NCI-H748 treated with DMSO at 0.1 percent for 48 hours (cell line): Measurements from ENCODE around the gene CATSPERZ.

Source experiments
- DNase-seq: peaks from one replicate; lab custom pipeline; 2025; lab: John Stamatoyannopoulos, UW

CATSPERZ gene, protein sequence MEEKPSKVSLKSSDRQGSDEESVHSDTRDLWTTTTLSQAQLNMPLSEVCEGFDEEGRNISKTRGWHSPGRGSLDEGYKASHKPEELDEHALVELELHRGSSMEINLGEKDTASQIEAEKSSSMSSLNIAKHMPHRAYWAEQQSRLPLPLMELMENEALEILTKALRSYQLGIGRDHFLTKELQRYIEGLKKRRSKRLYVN

DNA sequence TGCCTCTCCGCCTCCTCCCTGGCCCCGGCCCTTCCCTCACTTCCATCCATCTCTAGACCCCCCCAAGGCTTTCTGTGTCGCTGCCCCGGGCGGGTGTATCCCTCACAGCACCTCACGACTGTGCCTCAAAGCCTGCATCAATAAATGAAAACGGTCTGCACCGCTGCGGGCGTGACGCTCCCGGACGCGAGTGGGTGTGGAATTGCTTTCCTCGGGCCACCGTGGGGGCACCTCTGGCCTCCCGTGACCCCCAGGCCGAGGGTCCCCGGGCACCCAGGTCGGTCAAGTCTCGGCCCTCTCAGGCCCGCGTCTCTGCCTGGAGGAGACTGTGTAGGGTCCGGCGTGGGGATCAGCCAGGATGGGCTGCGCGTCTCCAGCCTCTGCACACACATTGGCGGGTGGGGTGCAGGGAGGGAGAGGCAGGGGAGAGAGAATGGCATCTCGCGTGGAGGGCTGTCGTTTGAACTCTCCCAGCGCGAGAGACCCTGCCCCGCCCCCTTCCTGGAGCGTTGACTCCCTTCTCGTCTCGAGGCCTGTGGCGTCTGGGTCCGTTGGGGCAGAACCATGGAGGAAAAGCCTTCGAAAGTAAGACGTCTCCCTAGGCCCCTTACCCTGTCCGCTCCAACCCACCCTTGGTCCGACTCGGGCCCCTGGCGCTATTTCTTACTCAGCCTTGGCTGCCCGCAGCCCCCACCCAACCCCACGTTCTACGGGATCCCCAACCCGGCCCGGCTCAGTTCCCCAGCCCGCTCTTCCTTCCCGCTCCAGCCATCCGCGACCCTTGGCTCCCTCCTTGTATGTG, at the start of gene CATSPERZ:
TSS of gene CATSPERZ (plus strand) at position 512 of the 802 bp plus-strand sequence. CDS start at position 565, 53 bp downstream.
- peak; percentile 19 for DNase-seq

DNA sequence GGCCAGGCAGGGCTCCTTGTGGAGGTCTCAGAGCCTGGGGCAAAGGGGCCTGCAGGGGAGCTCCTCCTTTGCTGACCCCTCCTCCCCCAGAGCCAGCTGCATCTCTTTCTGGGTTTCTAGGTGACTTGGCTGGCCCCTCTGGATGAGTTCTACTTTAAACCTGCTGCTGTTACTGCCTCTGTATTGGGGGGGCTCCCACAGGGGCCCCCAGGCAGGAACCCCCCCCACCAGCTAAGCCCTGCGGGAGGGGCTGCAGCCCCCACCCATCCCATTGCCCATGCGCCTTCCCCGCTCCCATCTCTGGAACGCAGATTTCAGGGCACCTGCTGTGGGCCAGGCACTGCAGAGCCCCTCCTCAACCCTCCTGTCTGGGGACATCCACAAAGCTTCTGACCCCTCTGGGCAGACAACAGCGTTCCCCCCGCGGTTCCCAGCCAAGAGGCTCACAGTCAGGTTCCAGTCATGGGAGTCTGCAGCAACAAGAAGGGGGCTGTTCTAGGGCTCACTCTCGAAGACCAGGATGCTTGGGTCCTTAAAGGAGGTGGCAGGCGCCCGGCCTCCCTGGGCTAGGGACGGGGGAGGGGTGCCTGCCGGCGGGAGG, 49.6 kb upstream of the CATSPERZ start:
- no peak for DNase-seq

DNA sequence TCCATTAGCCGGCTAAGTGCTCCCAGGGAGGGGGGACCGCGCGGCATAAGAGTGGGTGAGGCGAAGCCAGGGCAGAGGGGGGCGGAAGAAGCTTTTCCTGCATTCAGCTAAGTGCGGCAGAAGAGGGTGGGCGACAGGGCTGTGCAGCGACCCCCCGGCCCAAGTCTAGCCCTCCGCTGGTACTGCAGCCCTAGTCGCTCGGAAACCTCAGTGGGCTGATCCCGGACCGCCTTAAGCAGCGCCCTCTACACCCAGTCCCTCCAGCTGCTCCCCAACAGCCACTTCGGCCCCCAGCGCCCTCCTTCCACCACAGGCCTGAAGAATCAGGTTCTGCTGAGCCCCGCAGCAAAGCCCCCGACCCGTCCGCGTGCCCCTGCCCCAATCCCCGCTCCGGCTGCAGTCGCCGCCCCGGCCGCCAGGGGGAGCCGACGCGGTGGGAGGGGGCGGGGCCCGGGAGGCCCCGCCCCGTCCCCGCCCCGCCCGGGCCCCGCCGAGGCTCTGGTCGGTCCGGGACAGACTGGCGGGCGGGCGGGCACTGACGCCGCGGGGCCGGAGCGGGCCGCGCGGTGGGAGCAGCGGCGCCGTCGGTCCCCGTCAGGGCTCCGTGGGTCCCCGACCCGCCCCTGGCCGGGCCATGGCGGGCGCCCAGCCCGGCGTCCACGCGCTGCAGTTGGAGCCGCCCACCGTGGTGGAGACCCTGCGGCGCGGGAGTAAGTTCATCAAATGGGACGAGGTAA, 49.0 kb upstream of the CATSPERZ start, which contains the start of gene PLCB3:
TSS of gene PLCB3 (plus strand) at position 515 of the 737 bp plus-strand sequence. CDS start at position 635, 120 bp downstream.
- no peak for DNase-seq

DNA sequence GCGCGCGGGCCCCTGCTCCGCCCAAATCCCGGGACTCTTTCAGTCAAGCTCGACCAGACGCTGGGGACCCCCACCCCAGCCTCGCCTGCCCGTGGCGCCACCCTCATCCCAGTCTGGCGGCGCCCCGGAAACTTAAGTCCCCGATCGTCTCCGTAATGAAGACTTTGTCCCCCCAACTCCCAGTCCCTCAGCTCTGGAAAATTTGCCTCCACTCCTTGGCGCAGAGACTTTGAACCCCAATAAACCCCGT, 48.5 kb upstream of the CATSPERZ start:
- DNase-seq = no peak

DNA sequence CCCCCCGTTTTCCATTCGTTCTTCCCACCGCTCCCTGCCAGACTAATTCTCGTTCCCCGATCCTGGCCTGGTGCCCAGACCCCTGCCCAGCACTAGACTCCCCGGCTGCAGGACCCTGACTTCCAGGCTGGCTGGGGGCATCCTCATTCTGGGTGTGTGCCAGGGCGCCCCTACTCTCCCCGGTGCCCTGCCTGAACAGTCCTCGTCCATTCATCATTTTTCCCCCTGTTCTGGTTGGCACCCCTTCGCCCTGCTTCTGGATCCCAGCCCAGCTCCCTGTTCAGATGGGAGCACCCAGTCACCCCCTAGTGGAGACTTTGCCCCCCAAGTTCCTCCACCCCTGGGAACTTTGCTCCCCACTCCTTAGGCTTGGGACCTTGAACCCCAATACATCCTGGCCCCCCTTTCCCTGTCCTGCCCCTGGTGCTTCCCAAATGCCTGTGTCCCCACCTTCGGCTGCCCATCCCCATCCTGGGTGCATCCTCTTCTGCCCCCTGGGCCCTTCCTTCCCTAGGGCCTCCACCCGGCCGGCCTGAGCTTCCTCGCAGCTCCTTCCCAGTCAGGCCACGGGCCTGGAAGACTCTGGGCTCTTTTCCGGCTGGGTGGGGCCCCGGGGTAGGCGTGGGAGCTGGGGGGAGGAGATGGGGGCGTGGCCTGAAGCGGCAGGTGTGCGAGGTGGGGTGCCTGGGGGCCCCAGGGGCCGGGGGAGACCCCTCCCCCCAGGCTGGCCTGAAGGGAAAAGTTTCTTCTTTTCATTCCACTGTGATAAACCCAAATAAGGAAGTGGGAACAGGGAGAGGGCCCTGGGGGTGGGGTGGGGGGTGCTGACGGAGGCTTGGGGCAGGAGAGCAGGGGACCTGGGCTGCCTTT, 47.9 kb upstream of the CATSPERZ start:
- no peak for DNase-seq

DNA sequence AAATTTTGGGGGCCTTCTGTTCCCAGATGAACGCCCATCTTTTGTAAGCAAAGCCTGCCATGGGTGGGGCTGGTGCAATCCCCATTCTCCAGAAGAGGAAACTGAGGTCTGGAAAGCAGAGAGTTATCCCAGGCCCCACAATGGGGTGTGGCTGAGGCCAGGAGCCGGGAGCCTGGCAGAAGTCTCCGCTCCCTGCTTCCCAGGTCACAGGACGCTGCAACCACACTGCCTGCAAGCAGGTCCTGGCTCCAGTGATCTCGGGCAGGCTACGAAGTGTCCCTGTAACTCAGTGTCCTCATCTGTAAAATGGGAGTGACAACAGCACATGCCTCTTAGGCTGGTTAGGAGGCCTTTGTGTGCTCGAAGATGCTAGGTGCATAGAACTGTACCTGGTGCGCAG, 47.1 kb upstream of the CATSPERZ start:
- DNase-seq = no peak

DNA sequence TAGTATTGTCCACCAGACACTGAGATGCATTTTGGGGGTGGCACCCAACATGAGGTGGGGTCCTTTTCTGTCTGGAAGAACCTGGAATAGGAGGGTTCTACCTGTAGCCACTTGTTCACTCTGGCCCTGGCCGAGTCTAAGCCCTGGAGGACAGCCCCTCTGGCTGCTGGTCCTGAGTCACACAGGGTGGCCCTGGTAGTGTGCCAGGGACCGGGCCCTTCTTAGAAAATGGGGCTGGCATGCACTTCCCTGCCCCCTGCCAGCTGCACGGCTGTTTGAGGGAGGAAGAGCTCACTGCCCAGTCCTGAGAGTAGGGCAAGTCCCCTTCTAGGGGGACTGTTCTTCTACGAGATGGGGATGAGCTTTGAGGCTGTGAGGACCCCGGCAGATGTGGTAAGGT, 46.7 kb upstream of the CATSPERZ start:
- no peak for DNase-seq

DNA sequence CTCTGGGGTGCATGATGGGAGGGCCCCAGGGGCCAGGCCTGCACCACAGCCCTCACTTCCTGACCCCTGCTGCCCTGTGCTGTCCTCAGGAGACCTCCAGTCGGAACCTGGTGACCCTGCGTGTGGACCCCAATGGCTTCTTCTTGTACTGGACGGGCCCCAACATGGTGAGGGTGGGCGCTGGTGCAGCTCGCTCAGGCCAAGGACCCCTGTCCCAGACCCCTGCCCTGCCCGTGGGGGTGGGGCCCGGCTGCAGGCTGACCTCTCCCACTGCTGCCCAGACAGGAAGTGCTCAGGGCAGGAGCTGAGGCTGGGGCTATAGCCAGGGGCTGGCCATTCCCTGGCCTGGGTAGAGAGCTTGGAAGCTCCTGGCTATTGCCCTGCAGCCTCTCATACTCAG, 45.8 kb upstream of the CATSPERZ start:
- DNase-seq = no peak

DNA sequence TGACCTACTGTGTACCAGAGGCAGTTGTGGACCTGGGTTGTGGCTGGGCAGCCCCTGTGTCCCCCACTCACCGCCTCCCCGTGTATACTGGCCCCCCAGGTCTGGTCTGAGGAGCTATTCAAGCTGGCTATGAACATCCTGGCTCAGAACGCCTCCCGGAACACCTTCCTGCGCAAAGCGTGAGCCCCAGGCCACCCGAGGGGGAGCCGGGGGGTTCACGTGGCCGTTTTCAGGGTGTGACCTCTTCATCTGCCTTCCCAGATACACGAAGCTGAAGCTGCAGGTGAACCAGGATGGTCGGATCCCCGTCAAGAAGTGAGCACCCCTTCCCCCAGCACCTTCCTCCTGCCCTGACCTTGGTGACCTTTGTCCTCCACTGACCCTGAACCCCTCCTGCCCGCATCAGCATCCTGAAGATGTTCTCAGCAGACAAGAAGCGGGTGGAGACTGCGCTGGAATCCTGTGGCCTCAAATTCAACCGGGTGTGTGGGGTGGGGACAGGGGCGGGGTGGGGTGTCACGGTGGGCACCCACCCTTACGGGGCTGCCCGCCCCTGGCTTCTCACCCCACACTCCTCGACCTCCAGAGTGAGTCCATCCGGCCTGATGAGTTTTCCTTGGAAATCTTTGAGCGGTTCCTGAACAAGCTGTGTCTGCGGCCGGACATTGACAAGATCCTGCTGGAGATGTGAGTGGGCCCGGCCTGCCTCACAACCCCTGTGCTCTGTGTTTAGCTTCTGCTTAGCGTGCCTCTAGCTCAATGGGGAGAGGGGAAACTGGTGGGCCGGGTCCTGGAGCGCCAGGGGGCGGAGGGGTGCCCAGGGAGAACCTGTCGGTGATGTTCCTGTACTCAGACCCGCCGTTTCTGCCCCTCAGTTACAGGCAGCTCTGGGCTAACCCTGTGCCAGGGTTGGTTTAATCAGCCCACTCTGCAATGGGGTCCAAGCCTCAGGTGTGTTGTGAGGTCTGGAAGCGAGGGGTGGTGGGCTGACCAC, 44.7 kb upstream of the CATSPERZ start:
- DNase-seq = no peak

DNA sequence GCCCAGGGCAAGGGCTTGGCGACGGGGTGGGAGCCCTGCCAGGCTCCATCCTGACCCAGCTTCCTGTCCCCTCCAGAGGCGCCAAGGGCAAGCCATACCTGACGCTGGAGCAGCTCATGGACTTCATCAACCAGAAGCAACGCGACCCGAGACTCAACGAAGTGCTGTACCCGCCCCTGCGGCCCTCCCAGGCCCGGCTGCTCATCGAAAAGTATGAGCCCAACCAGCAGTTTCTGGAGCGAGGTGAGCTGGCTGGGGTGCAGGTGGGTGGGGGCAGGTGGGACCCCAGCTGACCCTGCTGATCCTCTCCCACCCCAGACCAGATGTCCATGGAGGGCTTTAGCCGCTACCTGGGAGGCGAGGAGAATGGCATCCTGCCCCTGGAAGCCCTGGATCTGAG, 43.9 kb upstream of the CATSPERZ start:
- DNase-seq = no peak

DNA sequence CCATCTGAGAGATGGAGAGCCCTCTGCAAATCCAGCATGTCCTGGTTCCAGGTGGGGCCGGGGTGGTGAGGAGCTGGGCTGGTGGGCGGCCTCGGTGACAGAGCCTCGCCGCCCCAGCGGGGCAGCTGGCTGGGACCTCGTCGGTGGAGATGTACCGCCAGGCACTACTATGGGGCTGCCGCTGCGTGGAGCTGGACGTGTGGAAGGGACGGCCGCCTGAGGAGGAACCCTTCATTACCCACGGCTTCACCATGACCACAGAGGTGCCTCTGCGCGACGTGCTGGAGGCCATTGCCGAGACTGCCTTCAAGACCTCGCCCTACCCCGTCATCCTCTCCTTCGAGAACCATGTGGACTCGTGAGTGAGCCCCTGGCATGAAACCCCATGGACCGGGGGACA, 41.8 kb upstream of the CATSPERZ start:
- DNase-seq = no peak

DNA sequence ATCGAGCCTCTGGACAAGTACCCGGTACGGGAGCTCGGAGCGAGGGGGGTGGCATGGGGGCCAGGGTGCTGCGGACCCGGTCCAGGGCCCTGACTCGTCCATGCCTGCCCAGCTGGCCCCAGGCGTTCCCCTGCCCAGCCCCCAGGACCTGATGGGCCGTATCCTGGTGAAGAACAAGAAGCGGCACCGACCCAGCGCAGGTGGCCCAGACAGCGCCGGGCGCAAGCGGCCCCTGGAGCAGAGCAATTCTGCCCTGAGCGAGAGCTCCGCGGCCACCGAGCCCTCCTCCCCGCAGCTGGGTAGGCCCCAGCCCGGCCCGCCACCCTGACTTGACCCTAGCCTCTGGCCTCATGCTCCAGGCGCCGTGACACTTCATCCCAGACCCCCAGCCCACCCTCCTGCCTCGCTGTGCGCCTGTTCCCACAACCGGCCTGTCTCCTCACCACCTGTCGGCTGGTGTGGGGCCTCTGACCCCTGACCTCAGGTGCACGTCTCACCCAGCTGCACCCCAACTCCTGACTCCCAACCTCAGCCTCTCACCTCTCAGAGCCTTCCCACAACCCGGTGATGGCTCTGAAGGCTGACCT, 41.1 kb upstream of the CATSPERZ start:
- DNase-seq = no peak

DNA sequence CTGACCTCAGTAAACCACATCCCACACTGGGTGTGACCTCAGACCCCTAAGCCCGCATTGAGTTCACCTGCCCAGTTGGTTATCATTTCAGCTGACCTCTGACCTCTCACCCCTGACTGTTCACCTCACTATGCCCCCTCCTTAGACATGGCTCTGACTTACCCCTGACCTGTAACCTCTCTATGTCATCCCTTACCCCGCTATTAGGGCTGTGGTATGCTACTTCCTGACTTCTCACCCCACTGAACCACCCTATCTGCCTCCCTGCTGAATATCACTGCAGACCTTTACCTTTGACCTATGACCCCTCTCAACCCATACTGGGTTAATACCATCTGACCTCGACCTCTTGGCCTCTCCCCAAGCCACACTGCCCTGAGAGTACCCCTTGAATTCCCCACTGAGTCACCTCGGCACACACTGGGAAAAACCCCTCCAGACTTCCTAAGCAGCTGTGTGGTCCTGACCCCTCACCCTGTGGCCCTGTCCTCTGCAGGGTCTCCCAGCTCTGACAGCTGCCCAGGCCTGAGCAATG, 40.6 kb upstream of the CATSPERZ start:
- DNase-seq = no peak

DNA sequence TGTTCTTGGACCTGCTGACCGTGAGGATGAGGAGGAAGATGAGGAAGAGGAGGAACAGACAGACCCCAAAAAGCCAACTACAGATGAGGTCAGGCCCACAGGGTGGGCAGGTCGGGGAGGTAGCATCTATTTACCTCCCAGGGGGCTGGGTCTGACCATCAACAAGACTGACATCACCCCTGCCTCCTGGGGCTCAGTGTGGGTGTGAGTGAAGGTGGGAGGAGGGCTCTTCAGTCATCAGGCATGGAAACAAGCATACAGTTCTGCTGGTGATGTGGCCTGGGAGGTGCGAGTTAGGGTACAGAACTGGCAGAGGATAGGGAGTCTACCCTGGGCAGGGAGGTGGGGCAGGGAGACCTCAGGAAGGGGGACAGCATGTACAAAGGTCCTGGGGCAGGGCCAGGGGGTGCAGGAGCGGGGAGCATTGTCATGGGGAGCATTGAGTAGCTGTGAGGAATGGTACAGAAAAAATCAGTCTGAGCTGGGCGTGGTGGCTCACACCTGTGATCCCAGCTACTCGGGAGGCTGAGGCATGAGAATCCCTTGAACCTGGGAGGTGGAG, 39.9 kb upstream of the CATSPERZ start:
- no peak for DNase-seq

DNA sequence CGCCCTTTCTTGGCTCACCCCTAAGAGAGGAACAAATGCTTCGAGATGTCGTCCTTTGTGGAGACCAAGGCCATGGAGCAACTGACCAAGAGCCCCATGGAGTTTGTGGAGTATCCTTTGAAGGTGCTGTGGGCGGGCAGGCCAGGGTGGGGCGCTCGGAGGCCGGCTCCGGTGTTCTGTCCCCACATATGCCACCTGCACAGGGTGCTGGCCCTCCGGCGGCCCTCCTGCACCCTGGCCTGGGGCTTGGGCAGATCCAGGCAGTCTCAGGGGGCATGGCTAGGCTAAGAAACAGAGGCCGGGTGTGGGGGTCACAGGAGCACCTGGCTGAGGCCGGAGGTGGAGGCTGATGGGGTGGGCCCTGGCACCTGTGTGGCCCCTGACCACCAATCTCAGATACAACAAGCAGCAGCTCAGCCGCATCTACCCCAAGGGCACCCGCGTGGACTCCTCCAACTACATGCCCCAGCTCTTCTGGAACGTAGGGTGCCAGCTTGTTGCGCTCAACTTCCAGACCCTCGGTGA, 38.5 kb upstream of the CATSPERZ start:
- DNase-seq = no peak

DNA sequence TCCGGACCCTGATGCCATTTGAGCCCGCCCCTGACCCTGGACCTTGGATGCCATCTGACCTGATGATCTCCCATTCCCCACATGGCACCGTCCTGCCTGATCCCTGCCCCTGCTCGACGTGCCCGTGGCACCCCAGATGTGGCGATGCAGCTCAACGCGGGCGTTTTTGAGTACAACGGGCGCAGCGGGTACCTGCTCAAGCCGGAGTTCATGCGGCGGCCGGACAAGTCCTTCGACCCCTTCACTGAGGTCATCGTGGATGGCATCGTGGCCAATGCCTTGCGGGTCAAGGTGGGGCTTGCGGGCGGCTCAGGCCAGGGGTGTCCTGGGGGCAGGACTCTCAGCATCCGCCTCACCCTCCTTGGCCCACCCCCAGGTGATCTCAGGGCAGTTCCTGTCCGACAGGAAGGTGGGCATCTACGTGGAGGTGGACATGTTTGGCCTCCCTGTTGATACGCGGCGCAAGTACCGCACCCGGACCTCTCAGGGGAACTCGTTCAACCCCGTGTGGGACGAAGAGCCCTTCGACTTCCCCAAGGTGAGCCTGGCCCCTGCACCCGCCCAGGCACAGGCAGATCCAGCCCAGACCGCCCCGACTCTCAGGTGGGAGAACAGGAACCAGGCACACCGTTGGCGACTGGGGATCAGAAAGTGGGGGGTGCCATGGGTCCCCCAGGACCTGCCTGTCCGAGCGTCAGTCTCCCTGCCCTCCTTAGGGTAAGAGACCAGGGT, 37.7 kb upstream of the CATSPERZ start:
- DNase-seq = no peak

DNA sequence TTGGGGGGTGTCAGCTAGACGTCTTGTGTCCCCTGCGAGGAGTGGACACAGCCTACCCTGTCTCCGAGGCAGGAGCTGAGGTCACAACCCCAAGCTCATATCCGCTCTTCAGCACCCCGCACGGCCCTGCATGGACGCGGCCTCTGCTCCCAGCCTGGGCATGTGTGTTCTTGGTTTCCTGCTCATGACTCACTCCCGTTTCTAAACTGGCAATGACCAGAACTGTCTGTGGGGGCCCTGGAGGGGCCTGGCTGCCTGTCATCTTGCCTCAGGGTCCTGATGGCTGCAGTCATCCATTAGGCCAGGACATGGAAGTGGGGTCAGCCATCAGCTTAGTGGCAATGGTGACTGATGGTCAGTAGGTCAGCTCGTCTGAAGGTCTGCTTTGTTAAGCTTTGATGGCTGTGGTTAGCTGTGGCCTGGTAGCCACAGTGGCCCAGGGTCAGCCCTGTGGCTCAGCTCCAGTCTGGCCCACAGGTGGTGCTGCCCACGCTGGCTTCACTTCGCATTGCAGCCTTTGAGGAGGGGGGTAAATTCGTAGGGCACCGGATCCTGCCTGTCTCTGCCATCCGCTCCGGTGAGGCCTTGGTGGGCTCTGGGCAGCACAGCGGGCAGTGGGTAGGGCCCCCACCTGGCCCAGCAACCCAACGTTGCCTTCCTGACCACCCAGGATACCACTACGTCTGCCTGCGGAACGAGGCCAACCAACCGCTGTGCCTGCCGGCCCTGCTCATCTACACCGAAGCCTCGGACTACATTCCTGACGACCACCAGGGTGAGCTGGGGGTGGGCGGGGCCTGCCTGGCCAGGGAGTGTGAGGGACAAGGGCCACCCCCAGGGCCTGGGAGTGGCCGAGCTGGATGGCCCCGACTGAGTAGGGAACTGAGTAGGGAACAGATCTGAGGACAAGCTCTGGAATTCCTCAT, 36.9 kb upstream of the CATSPERZ start:
- no peak for DNase-seq

DNA sequence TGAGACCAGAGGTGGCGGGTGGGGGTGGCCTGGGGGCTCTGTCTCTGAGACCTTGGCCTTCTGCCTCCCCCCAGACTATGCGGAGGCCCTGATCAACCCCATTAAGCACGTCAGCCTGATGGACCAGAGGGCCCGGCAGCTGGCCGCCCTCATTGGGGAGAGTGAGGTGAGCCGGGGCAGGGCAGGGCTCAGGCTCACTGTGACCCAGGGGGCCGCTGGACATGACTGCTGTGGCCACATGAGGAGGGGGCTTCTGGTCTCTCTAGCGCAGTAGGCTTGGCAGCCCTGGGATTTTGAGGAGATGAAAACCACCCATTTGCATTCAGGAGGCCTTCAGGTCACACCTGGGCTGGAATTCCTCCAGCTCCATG, 36.2 kb upstream of the CATSPERZ start:
- no peak for DNase-seq
